SK-N-SH (cell line): ENCODE measurements around the gene FIGNL2. TPM values are rescaled to one million over a fixed set of nuclear protein-coding genes. Genes with fewer than 3 reads are reported as not detected.

Experiments
- CTCF ChIA-PET: fragments of 300-600, 350-600 bp; formaldehyde crosslinking; extraction: SDS; loops from one replicate; lab custom pipeline; 2021; lab: Yijun Ruan, JAX
- POLR2A ChIA-PET: fragments of 350-600 bp; sonication (Branson Sonifier 250); formaldehyde crosslinking; extraction: SDS; loops from one replicate; lab custom pipeline; 2020; ENCODE audit warnings: antibody characterized with exemption, inconsistent platforms; lab: Yijun Ruan, JAX
- DNase-seq: peaks from one replicate; pipeline ENCODE4 v3.0.0; 2012
- H2AFZ ChIP-seq: fragments of 200-600 bp; sonication (generic); 2 replicates; pipeline ENCODE4 v1.8.1; 2016; ENCODE audit warnings: antibody characterized with exemption, mild to moderate bottlenecking, low read depth
- H3F3A ChIP-seq: fragments of 200-600 bp; sonication (generic); replicated peaks from 2 replicates; pipeline ENCODE3; 2016; ENCODE audit warnings: antibody characterized with exemption, mild to moderate bottlenecking; ENCODE audit not compliant: insufficient read depth
- H3K27ac ChIP-seq, 2 experiments: fragments of 200-500 bp in 1 of 2; fragments of 200-600 bp in 1 of 2; sonication (Bioruptor generic) in 1 of 2; sonication (generic), shearing (Covaris generic) in 1 of 2; 2 replicates each; pipeline versions ENCODE4 v1.5.1 to v1.6.1; 2014 to 2016; ENCODE audit warnings: low read depth in 2 of 2, inconsistent platforms in 1 of 2, low read length in 1 of 2, mild to moderate bottlenecking in 1 of 2, mixed read lengths in 1 of 2
- H3K27me3 ChIP-seq: fragments of 200-600 bp; sonication (generic), shearing (Covaris generic); 2 replicates; pipeline ENCODE4 v1.6.1; 2016; ENCODE audit warnings: mixed run types; ENCODE audit not compliant: insufficient read depth
- H3K36me3 ChIP-seq, 2 experiments: fragments of 200-500 bp in 1 of 2; fragments of 200-600 bp in 1 of 2; sonication (Bioruptor generic) in 1 of 2; sonication (generic) in 1 of 2; replicated peaks in 1 of 2; 2 replicates each; pipeline versions ENCODE3 to v1.5.1; 2014 to 2016; ENCODE audit warnings: low read length in 1 of 2, mild to moderate bottlenecking in 1 of 2; ENCODE audit not compliant: insufficient read depth in 2 of 2, control insufficient read depth in 1 of 2
- H3K4me1 ChIP-seq, 2 experiments: fragments of 200-500 bp in 1 of 2; fragments of 200-600 bp in 1 of 2; sonication (Bioruptor generic) in 1 of 2; sonication (generic), shearing (Covaris generic) in 1 of 2; 2 replicates each; pipeline versions ENCODE4 v1.5.1 to v1.6.1; 2014 to 2016; ENCODE audit warnings: low read depth in 1 of 2, low read length in 1 of 2, mixed run types in 1 of 2; ENCODE audit not compliant: insufficient read depth in 2 of 2, control insufficient read depth in 1 of 2
- H3K4me2 ChIP-seq: fragments of 200-600 bp; sonication (generic), shearing (Covaris generic); 2 replicates; pipeline ENCODE4 v1.6.1; 2017; ENCODE audit warnings: mixed run types
- H3K4me3 ChIP-seq, 2 experiments: fragments of 200-500 bp in 1 of 2; fragments of 200-600 bp in 1 of 2; sonication (Bioruptor generic) in 1 of 2; sonication (generic), shearing (Covaris generic) in 1 of 2; 2 replicates each; pipeline versions ENCODE4 v1.5.1 to v1.8.1; 2014 to 2016; ENCODE audit warnings: low read depth in 2 of 2, inconsistent platforms in 1 of 2, low read length in 1 of 2, mild to moderate bottlenecking in 1 of 2, mixed read lengths in 1 of 2, moderate library complexity in 1 of 2
- H3K79me2 ChIP-seq: fragments of 200-600 bp; sonication (generic); 2 replicates; pipeline ENCODE4 v1.8.1; 2017; ENCODE audit warnings: mild to moderate bottlenecking; ENCODE audit not compliant: insufficient read depth
- H3K9ac ChIP-seq: fragments of 200-600 bp; sonication (generic); 2 replicates; pipeline ENCODE4 v1.6.1; 2017; ENCODE audit warnings: mixed run types
- H3K9me2 ChIP-seq: fragments of 200-600 bp; sonication (generic); 2 replicates; pipeline ENCODE4 v1.6.1; 2017; ENCODE audit warnings: mixed run types
- H3K9me3 ChIP-seq: fragments of 200-600 bp; sonication (generic); 2 replicates; pipeline ENCODE4 v1.6.1; 2017; ENCODE audit warnings: mixed run types, mild to moderate bottlenecking, moderate library complexity
- H4K20me1 ChIP-seq: fragments of 200-600 bp; sonication (generic); 2 replicates; pipeline ENCODE4 v1.6.1; 2017; ENCODE audit warnings: mild to moderate bottlenecking, mixed run types; ENCODE audit not compliant: insufficient read depth
- FOSL2 ChIP-seq: IDR thresholded peaks from 2 replicates; pipeline ENCODE4 v1.4.0; 2012; ENCODE audit warnings: low read depth, mild to moderate bottlenecking, moderate library complexity, borderline replicate concordance
- FOXJ3 ChIP-seq: sonication (generic); formaldehyde crosslinking; IDR thresholded peaks from 2 replicates; pipeline ENCODE4 v1.5.1; 2020; ENCODE audit warnings: mild to moderate bottlenecking, missing genetic modification reagents
- GABPA ChIP-seq: IDR thresholded peaks from 2 replicates; pipeline ENCODE4 v1.4.0; 2012; ENCODE audit warnings: low read depth, mild to moderate bottlenecking
- GATA2 ChIP-seq: sonication (generic); formaldehyde crosslinking; IDR thresholded peaks from 2 replicates; pipeline ENCODE4 v1.5.0; 2020; ENCODE audit warnings: mild to moderate bottlenecking, missing genetic modification reagents
- MEF2A ChIP-seq: IDR thresholded peaks from 2 replicates; pipeline ENCODE4 v1.4.0; 2012; ENCODE audit warnings: low read depth, borderline replicate concordance
- MXI1 ChIP-seq: IDR thresholded peaks from 2 replicates; pipeline ENCODE4 v1.6.1; 2012; ENCODE audit warnings: mild to moderate bottlenecking, low read depth, low read length, improper control_type of control experiment
- NFIC ChIP-seq: IDR thresholded peaks from 2 replicates; pipeline ENCODE4 v1.4.0; 2012; ENCODE audit warnings: borderline replicate concordance
- RAD21 ChIP-seq: IDR thresholded peaks from 2 replicates; pipeline ENCODE4 v1.6.1; 2012; ENCODE audit warnings: mild to moderate bottlenecking, low read length
- TAF1 ChIP-seq: IDR thresholded peaks from 2 replicates; pipeline ENCODE4 v1.6.1; 2012; ENCODE audit warnings: low read depth, mild to moderate bottlenecking, low read length, moderate library complexity, borderline replicate concordance
- YY1 ChIP-seq: IDR thresholded peaks from 2 replicates; pipeline ENCODE4 v1.4.0; 2012; ENCODE audit warnings: low read depth, mild to moderate bottlenecking
- WGBS: methylation state at CpG from one replicate; pipeline ENCODE4 v1.1.6; 2017; ENCODE audit warnings: low lambda C conversion rate; 5-methylcytosine and 5-hydroxymethylcytosine counted together
- polyA plus RNA-seq, 3 experiments: library from polyadenylated mRNA; depleted of rRNA; stranded (reverse); fragments of >200 nt; gene quantifications; 2 replicates each; pipeline ENCODE4 v1.2.3, GENCODE V29; 2012
- TF ChIP-seq, protein P1 (sequence below): IDR thresholded peaks from 2 replicates; pipeline ENCODE4 v1.6.1; 2012; ENCODE audit warnings: mild to moderate bottlenecking, low read depth, low read length, moderate library complexity
- TF ChIP-seq, protein P2 (sequence below): IDR thresholded peaks from 2 replicates; pipeline ENCODE4; 2012
- TF ChIP-seq, protein P3 (sequence below): fragments of 200-600 bp; sonication (generic); IDR thresholded peaks from 2 replicates; pipeline ENCODE4 v1.6.1; 2017; ENCODE audit warnings: antibody characterized with exemption, mild to moderate bottlenecking, moderate library complexity
- TF ChIP-seq, protein P4 (sequence below): IDR thresholded peaks from 2 replicates; pipeline ENCODE4 v1.4.0; 2012; ENCODE audit warnings: low read depth
- TF ChIP-seq, protein P5 (sequence below): fragments of 150-350 bp; IDR thresholded peaks from 2 replicates; pipeline ENCODE4 v1.6.1; 2016; ENCODE audit warnings: mild to moderate bottlenecking, low read depth, low read length

The FIGNL2 gene
- polyA plus RNA-seq, 1 of the 3 experiments (the other 2 are of a cell fraction), result 0.05 TPM

DNA sequence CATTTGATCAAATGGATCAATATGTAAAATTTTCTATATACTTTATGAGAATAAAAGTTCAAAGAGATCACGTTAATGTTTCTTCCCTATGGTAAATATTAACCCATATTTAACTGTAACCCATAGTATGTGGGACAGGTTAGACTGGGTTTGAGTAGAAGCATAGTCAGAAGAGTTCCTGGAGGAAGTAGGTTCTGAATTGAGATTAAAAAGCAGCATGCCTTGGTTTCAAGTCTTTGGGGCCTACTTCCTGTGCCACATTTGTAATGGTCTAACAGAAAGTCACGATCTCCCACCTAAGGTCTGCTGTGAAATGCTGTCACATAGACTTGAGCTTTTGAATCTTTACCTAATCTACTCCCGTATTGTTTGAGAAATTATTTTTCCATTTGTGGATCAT, 63.8 kb downstream of the FIGNL2 start (continued):
- no peak for TF ChIP-seq FOSL2
- no peak for TF ChIP-seq GABPA

DNA sequence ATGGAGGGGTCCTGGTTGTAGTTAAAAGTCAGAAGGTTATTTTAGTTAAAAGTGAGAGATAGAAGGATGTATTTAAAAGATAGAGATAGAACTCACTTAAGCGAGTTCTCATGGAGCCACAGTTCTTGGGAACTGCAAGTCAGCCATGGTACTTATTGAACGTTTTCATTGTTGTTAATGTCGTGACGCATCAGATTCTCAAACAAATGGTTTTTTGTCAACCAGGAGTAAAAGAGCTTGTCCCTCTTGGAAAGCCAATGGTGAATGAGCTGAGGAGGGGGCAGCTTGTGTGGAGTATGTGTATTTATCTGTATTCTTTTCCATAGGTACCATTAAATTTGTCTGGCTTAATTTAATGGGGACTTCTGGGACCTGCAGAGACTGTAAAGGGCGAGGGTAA, 68.6 kb downstream of the FIGNL2 start:
- H3K9me2 ChIP-seq, result no peaks in the 10 kb centered on the region
- H3K9me3 ChIP-seq, result no peaks in the 10 kb centered on the region
- CTCF ChIA-PET, result no interaction called here
- no peak overlapping the region for H3K27ac ChIP-seq
- no peak for DNase-seq
- H3K4me3 ChIP-seq, result no peak overlapping the region
- TF ChIP-seq MXI1 (no peak), RAD21 (no peak), NFIC (no peak), MEF2A (no peak), GATA2 (CRISPR knock-in tag) (no peak)
- TF ChIP-seq, protein P1, sequence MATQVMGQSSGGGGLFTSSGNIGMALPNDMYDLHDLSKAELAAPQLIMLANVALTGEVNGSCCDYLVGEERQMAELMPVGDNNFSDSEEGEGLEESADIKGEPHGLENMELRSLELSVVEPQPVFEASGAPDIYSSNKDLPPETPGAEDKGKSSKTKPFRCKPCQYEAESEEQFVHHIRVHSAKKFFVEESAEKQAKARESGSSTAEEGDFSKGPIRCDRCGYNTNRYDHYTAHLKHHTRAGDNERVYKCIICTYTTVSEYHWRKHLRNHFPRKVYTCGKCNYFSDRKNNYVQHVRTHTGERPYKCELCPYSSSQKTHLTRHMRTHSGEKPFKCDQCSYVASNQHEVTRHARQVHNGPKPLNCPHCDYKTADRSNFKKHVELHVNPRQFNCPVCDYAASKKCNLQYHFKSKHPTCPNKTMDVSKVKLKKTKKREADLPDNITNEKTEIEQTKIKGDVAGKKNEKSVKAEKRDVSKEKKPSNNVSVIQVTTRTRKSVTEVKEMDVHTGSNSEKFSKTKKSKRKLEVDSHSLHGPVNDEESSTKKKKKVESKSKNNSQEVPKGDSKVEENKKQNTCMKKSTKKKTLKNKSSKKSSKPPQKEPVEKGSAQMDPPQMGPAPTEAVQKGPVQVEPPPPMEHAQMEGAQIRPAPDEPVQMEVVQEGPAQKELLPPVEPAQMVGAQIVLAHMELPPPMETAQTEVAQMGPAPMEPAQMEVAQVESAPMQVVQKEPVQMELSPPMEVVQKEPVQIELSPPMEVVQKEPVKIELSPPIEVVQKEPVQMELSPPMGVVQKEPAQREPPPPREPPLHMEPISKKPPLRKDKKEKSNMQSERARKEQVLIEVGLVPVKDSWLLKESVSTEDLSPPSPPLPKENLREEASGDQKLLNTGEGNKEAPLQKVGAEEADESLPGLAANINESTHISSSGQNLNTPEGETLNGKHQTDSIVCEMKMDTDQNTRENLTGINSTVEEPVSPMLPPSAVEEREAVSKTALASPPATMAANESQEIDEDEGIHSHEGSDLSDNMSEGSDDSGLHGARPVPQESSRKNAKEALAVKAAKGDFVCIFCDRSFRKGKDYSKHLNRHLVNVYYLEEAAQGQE, result no peak
- TF ChIP-seq, protein P2, sequence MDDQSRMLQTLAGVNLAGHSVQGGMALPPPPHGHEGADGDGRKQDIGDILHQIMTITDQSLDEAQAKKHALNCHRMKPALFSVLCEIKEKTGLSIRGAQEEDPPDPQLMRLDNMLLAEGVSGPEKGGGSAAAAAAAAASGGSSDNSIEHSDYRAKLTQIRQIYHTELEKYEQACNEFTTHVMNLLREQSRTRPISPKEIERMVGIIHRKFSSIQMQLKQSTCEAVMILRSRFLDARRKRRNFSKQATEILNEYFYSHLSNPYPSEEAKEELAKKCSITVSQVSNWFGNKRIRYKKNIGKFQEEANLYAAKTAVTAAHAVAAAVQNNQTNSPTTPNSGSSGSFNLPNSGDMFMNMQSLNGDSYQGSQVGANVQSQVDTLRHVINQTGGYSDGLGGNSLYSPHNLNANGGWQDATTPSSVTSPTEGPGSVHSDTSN, result no peak
- peaks cover 15 to 16% of the 10 kb centered on the region in 2 experiments for H3K36me3 ChIP-seq
- H3K9ac ChIP-seq, result no peak overlapping the region
- POLR2A ChIA-PET, result no interaction called here
- no peaks in the 10 kb centered on the region for H3F3A ChIP-seq
- H3K79me2 ChIP-seq, result no peaks in the 10 kb centered on the region
- no peaks in the 10 kb centered on the region for H3K4me1 ChIP-seq
- no peaks in the 10 kb centered on the region for H3K27me3 ChIP-seq
- H4K20me1 ChIP-seq, result no peaks in the 10 kb centered on the region
- 93% methylated on average over 5 of the region's 5 CpGs for WGBS
- H2AFZ ChIP-seq, result no peak overlapping the region
- no peak overlapping the region for H3K4me2 ChIP-seq

DNA sequence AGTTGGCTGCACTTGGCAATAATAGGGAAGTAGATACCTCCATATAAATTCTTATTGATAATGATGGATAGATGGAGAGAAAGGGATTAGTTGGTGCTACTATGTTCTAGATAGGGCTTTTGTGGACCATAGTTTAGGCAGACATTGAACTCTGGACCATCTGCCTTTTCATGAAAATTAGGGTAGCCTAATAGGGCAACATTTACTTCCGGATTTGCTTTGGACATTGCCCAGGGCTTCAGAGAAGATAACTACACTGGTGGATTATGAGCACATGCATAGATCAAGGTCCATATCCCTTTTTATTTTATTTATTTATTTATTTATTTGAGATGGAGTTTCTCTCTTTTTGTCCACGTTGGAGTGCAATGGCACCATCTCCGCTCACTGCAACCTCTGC, 70.5 kb downstream of the FIGNL2 start:
- Histone ChIP-seq H3K27ac (no peak overlapping the region), H4K20me1 (no peaks in the 10 kb centered on the region), H3K4me3 (no peak overlapping the region), H3K79me2 (no peaks in the 10 kb centered on the region), H3K27me3 (no peaks in the 10 kb centered on the region)
- TF ChIP-seq YY1, result no peak
- TF ChIP-seq, protein P3, sequence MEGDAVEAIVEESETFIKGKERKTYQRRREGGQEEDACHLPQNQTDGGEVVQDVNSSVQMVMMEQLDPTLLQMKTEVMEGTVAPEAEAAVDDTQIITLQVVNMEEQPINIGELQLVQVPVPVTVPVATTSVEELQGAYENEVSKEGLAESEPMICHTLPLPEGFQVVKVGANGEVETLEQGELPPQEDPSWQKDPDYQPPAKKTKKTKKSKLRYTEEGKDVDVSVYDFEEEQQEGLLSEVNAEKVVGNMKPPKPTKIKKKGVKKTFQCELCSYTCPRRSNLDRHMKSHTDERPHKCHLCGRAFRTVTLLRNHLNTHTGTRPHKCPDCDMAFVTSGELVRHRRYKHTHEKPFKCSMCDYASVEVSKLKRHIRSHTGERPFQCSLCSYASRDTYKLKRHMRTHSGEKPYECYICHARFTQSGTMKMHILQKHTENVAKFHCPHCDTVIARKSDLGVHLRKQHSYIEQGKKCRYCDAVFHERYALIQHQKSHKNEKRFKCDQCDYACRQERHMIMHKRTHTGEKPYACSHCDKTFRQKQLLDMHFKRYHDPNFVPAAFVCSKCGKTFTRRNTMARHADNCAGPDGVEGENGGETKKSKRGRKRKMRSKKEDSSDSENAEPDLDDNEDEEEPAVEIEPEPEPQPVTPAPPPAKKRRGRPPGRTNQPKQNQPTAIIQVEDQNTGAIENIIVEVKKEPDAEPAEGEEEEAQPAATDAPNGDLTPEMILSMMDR, result no peak
- TF ChIP-seq, protein P4, sequence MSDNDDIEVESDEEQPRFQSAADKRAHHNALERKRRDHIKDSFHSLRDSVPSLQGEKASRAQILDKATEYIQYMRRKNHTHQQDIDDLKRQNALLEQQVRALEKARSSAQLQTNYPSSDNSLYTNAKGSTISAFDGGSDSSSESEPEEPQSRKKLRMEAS, result no peak
- TF ChIP-seq TAF1, result no peak
- TF ChIP-seq, protein P5, sequence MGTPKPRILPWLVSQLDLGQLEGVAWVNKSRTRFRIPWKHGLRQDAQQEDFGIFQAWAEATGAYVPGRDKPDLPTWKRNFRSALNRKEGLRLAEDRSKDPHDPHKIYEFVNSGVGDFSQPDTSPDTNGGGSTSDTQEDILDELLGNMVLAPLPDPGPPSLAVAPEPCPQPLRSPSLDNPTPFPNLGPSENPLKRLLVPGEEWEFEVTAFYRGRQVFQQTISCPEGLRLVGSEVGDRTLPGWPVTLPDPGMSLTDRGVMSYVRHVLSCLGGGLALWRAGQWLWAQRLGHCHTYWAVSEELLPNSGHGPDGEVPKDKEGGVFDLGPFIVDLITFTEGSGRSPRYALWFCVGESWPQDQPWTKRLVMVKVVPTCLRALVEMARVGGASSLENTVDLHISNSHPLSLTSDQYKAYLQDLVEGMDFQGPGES, result no peak
- TF ChIP-seq FOXJ3, result no peak
- TF ChIP-seq, all 33 proteins: peak for 0
- Histone ChIP-seq H3K9ac (no peak overlapping the region), H3K9me3 (no peaks in the 10 kb centered on the region), H2AFZ (no peak overlapping the region), H3K9me2 (no peaks in the 10 kb centered on the region), H3K4me2 (no peak overlapping the region), H3K36me3 (peaks cover 21 to 22% of the 10 kb centered on the region in 2 experiments), H3F3A (no peaks in the 10 kb centered on the region), H3K4me1 (no peaks in the 10 kb centered on the region)
- 96% methylated on average over 3 of the region's 3 CpGs for WGBS
- POLR2A ChIA-PET, result no interaction called here
- CTCF ChIA-PET, result no interaction called here
- no peak for DNase-seq
